CD4-positive, alpha-beta T cell treated with Interleukin-1 beta for 1 hour (primary cell): ENCODE measurements around the gene ANK3.
"Not testable (repeated sequence)": the region's sequence is repeated elsewhere in the genome, so short reads cannot be mapped to it uniquely, and the experiment has no call there.

Experiments
- DNase-seq, 2 donors: peaks; one replicate each; pipeline ENCODE4 v3.0.0-alpha.2; 2020 to 2022

The ANK3 gene

GRCh38 chr10:60299961-60300883, 89.5 kb downstream of the ANK3 start:
- no peak for DNase-seq

- DNase-seq, result no peak
These were observed 90.3 kb downstream of the ANK3 start for GRCh38 chr10:60299390-60299778.

GRCh38 chr10:60298408-60299389, 91.0 kb downstream of the ANK3 start:
- DNase-seq, result no peak

- DNase-seq, result no peak
These were observed 93.6 kb downstream of the ANK3 start for GRCh38 chr10:60296073-60296472.

GRCh38 chr10:60295028-60295937, 94.4 kb downstream of the ANK3 start:
- no peak for DNase-seq

GRCh38 chr10:60293581-60294175, 96.0 kb downstream of the ANK3 start:
- no peak for DNase-seq

GRCh38 chr10:60292998-60293397, 96.7 kb downstream of the ANK3 start:
- DNase-seq, result no peak

GRCh38 chr10:60292536-60292935, 97.1 kb downstream of the ANK3 start:
- DNase-seq, result not testable (repeated sequence)

- no peak for DNase-seq
These were observed 98.2 kb downstream of the ANK3 start for GRCh38 chr10:60291344-60291930.

- no peak for DNase-seq
These were observed 99.1 kb downstream of the ANK3 start for GRCh38 chr10:60290558-60290957.

- no peak for DNase-seq
These were observed 99.9 kb downstream of the ANK3 start for GRCh38 chr10:60289800-60290199.

GRCh38 chr10:60288256-60288655, 101.4 kb downstream of the ANK3 start:
- DNase-seq, result no peak

GRCh38 chr10:60286559-60286958, 103.1 kb downstream of the ANK3 start:
- no peak for DNase-seq

GRCh38 chr10:60283397-60283796, 106.3 kb downstream of the ANK3 start:
- no peak for DNase-seq

- peak in 1 of 2 donors; percentile 15 for DNase-seq
These were observed 106.8 kb downstream of the ANK3 start for GRCh38 chr10:60282771-60283353.

GRCh38 chr10:60281792-60282353, 107.8 kb downstream of the ANK3 start:
- DNase-seq, result no peak

- DNase-seq, result no peak
These were observed 108.3 kb downstream of the ANK3 start for GRCh38 chr10:60281331-60281730.

GRCh38 chr10:60280475-60280874, 109.2 kb downstream of the ANK3 start:
- no peak for DNase-seq

GRCh38 chr10:60277656-60278055, 112.0 kb downstream of the ANK3 start:
- DNase-seq, result no peak

GRCh38 chr10:60276232-60276631, 113.4 kb downstream of the ANK3 start:
- no peak for DNase-seq
